IMR-90 (cell line): ENCODE data around the gene KMT2A.

Experiments used
- BHLHE40 ChIP-seq: fragments of 150-350 bp; IDR thresholded peaks from 2 replicates; pipeline ENCODE4 v1.6.1; 2016; ENCODE audit warnings: mild to moderate bottlenecking, low read depth, low read length
- CEBPB ChIP-seq: IDR thresholded peaks from 2 replicates; pipeline ENCODE4 v1.6.1; 2012; ENCODE audit warnings: low read depth, low read length, improper control_type of control experiment
- MAFK ChIP-seq: IDR thresholded peaks from 2 replicates; pipeline ENCODE4 v1.6.1; 2012; ENCODE audit warnings: low read depth, low read length, improper control_type of control experiment
- MAZ ChIP-seq: IDR thresholded peaks from 2 replicates; pipeline ENCODE4 v1.6.1; 2012; ENCODE audit warnings: low read depth, mild to moderate bottlenecking, low read length, improper control_type of control experiment, moderate library complexity, borderline replicate concordance
- POLR2A ChIP-seq: IDR thresholded peaks from 2 replicates; pipeline ENCODE4 v1.6.1; 2012; ENCODE audit warnings: mild to moderate bottlenecking, low read depth, low read length
- RAD21 ChIP-seq: IDR thresholded peaks from 2 replicates; pipeline ENCODE4 v1.6.1; 2012; ENCODE audit warnings: low read length, improper control_type of control experiment
- RCOR1 ChIP-seq: IDR thresholded peaks from 2 replicates; pipeline ENCODE4 v1.6.1; 2012; ENCODE audit warnings: mild to moderate bottlenecking, low read length, improper control_type of control experiment; ENCODE audit not compliant: insufficient replicate concordance
- SMC3 ChIP-seq: fragments of 150-350 bp; IDR thresholded peaks from 2 replicates; pipeline ENCODE4 v1.6.1; 2016; ENCODE audit warnings: low read depth, mild to moderate bottlenecking, antibody characterized with exemption, low read length, moderate library complexity
- USF2 ChIP-seq: fragments of 150-350 bp; IDR thresholded peaks from 2 replicates; pipeline ENCODE4 v1.6.1; 2017; ENCODE audit warnings: mild to moderate bottlenecking, antibody characterized with exemption, low read length, low read depth
- TF ChIP-seq, protein P1 (sequence below): conservative IDR thresholded peaks from 2 replicates; pipeline ENCODE4 v1.5.1; 2012; ENCODE audit warnings: mild to moderate bottlenecking, low read depth, low read length, improper control_type of control experiment

GRCh38 chr11:118565051-118565450, 128.8 kb downstream of the KMT2A start:
- TF ChIP-seq, protein P1, sequence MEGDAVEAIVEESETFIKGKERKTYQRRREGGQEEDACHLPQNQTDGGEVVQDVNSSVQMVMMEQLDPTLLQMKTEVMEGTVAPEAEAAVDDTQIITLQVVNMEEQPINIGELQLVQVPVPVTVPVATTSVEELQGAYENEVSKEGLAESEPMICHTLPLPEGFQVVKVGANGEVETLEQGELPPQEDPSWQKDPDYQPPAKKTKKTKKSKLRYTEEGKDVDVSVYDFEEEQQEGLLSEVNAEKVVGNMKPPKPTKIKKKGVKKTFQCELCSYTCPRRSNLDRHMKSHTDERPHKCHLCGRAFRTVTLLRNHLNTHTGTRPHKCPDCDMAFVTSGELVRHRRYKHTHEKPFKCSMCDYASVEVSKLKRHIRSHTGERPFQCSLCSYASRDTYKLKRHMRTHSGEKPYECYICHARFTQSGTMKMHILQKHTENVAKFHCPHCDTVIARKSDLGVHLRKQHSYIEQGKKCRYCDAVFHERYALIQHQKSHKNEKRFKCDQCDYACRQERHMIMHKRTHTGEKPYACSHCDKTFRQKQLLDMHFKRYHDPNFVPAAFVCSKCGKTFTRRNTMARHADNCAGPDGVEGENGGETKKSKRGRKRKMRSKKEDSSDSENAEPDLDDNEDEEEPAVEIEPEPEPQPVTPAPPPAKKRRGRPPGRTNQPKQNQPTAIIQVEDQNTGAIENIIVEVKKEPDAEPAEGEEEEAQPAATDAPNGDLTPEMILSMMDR = no peak
- no peak for TF ChIP-seq POLR2A
- no peak for TF ChIP-seq RCOR1
- TF ChIP-seq SMC3 = no peak
- no peak for TF ChIP-seq CEBPB
- no peak for TF ChIP-seq MAFK
- TF ChIP-seq RAD21 = no peak
- no peak for TF ChIP-seq USF2
- TF ChIP-seq BHLHE40 = no peak
- TF ChIP-seq MAZ = no peak
